HL-60/S4 treated with retinoic acid at 250 ng/mL for 4 days and 3 days (cell line): ENCODE results near the gene FMOD.
"Not testable (repeated sequence)": the region's sequence is repeated elsewhere in the genome, so short reads cannot be mapped to it uniquely, and the experiment has no call there.

ENCODE experiments used
- in situ Hi-C: fragments of 300-500 bp; cut with MboI; formaldehyde crosslinking; loops from 2 replicates; pipeline ENCODE4 v1.7.0; 2022; ENCODE audit warnings: low sequenced_read_pairs

Gene FMOD

GRCh38 chr1:203327684-203328457 lies 23.1 kb downstream of the FMOD start:
- in situ Hi-C loops = no loop called here

DNA sequence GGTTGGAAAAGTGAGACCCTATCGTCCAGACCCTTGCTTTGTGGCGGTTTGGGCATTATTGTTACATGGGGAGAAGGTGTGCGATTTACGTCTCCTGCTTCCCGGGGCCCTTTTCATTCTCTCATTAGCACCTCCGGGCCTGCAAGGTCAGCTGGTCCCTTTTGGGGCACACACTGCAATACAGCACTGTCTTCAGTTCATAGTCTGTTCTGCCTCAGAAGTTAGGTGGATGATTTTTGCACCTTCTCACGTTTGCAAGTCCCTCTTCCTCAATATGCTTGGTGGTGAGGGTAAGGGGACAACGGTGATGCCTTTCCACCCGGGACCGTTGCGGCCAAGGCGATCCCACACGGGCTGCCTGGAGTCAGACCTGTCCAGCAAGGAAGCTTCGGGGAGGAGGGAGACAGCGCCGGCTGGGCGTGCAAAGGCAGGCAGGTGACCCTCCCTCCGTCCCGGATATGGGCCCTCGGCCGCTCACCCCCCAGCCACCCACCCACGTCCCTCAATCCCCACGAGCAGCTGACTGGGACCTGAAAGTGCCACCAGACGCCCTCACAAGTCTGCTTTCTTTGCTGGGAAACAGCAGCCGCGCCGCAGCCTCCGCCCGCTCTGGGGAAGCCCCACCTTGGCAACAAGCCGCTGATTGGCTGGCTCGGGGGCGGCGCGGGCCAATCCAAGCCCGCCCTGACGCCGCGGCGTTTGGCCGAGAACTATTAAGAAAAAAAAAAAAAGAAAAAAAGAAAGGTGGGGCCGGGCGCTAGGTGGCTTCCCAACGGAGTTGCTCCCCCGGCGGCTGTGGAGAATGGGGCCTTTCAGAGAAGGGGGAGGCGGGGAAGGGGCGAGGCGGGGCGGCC lies 23.9 kb downstream of the FMOD start:
- in situ Hi-C loops = no loop called here

DNA sequence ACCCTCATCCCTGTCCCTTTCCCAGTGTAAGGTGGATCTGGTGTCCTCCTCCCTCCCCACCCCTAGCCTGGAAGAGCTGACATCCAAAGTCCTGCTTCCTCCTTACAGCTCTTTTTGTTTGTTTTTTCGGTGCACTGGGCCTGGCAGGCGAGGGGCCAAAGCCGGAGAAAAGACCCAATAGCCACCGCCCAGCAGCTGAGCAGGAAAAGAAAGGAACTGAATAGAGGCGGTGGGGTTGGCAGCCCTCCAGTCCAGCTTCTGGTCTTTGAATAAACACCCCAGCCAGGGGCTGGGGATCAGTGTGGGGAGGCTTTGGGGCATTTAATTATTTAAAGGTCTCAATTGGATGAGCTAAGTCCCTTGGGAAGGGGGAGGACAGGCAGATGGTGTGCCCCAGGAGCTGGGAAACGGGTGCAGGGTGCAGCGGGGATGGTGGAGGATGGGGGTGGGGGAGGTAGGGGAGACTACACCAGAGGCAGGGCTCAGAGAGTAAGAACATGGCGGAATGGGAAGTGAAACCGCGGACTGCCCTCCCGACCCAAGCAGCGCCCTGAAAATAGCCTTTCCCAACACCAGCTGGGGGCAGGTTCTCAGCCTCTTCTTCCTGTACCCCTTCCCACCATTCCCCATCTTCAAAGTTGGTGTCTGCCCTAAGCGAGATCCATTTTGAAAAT lies 25.4 kb downstream of the FMOD start:
- in situ Hi-C loops = no loop called here

GRCh38 chr1:203325026-203325417 lies 25.9 kb downstream of the FMOD start:
- in situ Hi-C loops = no loop called here

- in situ Hi-C loops = no loop called here
Measured at GRCh38 chr1:203324105-203325025, 26.6 kb downstream of the FMOD start.

GRCh38 chr1:203323587-203323986 lies 27.3 kb downstream of the FMOD start:
- in situ Hi-C loops = no loop called here

DNA sequence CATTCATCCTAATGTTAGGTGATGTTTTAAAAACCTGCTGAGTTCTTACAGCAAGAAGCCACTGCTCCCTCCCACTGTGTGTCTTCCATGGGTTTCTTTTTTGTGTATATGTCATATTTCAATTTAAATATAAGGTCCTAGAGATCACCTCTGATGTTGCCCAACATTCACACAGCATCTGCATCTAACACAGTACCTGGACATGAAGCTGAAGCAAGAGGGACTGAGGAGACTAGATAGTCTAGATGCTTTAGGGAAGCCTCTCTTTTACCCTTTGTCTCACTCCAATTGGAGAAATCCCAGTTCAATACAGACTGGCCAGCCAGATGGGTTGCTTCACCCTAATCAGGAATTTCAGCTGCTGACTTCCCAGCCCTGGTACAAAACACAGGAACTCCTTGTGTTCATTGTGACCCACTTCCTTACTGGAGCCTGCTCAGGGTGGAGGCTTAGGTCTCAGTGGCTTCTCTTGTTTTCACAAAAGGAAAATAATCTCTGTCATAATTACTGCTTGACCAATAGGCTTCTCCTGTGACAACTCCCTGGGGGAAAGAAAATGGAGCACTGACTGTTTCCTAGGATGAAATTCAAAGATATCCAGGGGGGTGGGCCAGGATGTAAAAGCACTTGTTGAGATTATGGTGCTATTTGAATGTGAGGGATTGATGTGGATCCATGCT lies 28.3 kb downstream of the FMOD start:
- in situ Hi-C loops = no loop called here

DNA sequence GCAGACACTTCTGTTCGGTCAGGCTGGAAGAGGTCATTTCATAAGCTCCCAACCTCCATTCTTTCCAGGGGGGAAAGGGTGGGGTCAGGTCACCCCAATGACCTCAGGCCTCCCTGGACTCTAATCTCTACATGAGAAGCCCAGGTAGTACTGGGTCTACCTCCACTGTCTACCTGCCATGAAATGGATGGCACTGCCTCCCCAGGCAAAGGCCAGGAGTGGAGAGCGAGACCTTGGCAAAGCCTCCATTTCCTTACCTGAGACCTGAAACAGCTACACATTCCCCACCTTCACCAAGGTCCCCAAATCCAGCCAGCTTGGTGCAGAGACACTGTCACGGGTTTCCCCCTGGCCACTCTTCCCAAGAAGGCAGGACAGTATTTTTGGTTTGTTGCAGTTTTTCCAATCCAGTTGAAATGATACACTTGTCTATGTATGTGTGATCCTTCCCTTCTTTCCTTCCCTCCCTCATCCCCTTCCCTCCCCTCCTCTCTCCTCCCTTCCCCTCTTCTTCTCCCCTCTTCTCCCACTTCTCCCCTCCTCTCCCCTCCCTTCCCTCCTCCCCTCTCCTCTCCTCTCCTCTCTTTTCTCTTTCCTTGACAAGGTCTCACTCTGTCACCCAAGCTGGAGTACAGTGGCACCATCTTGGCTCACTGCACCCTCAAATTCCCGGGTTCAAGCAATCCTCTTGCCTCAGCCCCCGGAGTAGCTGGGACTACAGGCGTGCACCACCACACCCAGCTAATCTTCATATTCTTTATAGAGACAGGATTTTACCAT lies 29.5 kb downstream of the FMOD start:
- in situ Hi-C loops = no loop called here

- in situ Hi-C loops = no loop called here
Measured at GRCh38 chr1:203320591-203321272, 30.2 kb downstream of the FMOD start.

DNA sequence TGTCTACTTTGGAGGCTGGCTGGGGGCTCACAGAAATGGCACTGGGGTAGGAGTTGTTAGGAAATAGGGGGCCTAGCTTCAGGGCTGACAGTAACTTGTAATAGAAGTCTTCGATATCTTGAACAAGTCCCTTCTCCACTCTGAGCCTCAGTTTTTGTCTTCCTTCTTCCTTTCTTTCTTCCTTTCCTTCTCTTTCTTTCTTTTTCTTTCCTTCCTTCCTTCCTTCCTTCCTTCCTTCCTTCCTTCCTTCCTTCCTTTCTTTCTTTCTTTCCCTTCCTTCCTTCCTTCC lies 32.7 kb downstream of the FMOD start:
- in situ Hi-C loops = no loop called here

- in situ Hi-C loops = no loop called here
Measured at GRCh38 chr1:203317429-203318228, 33.3 kb downstream of the FMOD start.

GRCh38 chr1:203316626-203317093 lies 34.3 kb downstream of the FMOD start:
- in situ Hi-C loops = no loop called here

DNA sequence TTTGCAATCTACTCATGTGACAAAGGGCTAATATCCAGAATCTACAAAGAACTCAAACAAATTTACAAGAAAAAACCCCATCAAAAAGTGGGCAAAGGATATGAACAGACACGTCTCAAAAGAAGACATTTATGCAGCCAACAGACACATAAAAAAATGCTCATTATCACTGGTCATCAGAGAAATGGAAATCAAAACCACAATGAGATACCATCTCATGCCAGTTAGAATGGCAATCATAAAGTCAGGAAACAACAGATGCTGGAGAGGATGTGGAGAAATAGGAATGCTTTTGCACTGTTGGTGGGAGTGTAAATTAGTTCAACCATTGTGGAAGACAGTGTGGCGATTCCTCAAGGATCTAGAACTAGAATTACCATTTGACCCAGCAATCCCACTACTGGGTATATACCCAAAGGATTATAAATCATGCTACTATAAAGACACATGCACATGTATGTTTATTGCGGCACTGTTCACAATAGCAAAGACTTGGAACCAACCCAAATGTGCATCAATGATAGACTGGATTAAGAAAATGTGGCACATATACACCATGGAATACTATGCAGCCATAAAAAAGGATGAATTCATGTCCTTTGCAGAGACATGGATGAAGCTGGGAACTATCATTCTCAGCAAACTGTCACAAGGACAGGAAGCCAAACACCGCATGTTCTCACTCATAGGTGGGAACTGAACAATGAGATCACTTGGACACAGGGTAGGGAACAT lies 36.7 kb downstream of the FMOD start:
- in situ Hi-C loops = not testable (repeated sequence)

GRCh38 chr1:203311368-203312301 lies 39.3 kb downstream of the FMOD start:
- in situ Hi-C loops = no loop called here

- in situ Hi-C loops = no loop called here
Measured at GRCh38 chr1:203308923-203309331, 42.0 kb downstream of the FMOD start.

- in situ Hi-C loops = no loop called here
Measured at GRCh38 chr1:203308328-203308922, 42.5 kb downstream of the FMOD start.
